HEK293 (cell line): ENCODE data around the gene ZNF786.
"Not testable (repeated sequence)": the region's sequence is repeated elsewhere in the genome, so short reads cannot be mapped to it uniquely, and the experiment has no call there.

Experiments
- CTCF ChIA-PET: fragments of 350-600 bp; formaldehyde crosslinking; extraction: SDS; loops from one replicate; lab custom pipeline; 2021; ENCODE audit warnings: antibody characterized with exemption; lab: Yijun Ruan, JAX
- POLR2A ChIA-PET: fragments of 300-600 bp; formaldehyde crosslinking; extraction: SDS; loops from one replicate; lab custom pipeline; 2020; ENCODE audit warnings: antibody characterized with exemption, inconsistent platforms; lab: Yijun Ruan, JAX
- H3K27ac ChIP-seq: fragments of 200-500 bp; sonication (Bioruptor generic); 2 replicates; pipeline ENCODE4 v1.5.1; 2014; ENCODE audit warnings: low read depth, low read length, control low read depth, inconsistent platforms; ENCODE audit errors: extremely low read depth
- H3K36me3 ChIP-seq, 2 experiments: fragments of 200-500 bp in 1 of 2; sonication (Bioruptor generic) in 1 of 2; 1 replicate in 1 of 2; 2 replicates in 1 of 2; pipeline ENCODE4 v1.5.1; 2014 to 2017; ENCODE audit warnings: inconsistent platforms in 2 of 2, low read length in 2 of 2; ENCODE audit not compliant: control insufficient read depth in 2 of 2, insufficient read depth in 1 of 2
- H3K4me1 ChIP-seq: fragments of 200-500 bp; sonication (Bioruptor generic); 2 replicates; pipeline ENCODE4 v1.5.1; 2014; ENCODE audit warnings: mild to moderate bottlenecking, low read length, inconsistent platforms; ENCODE audit not compliant: control insufficient read depth, insufficient read depth
- H3K4me3 ChIP-seq: 2 replicates; pipeline ENCODE4 v1.5.1; 2011; ENCODE audit warnings: low read depth, mild to moderate bottlenecking, control low read depth, low read length, moderate library complexity
- H3K9me3 ChIP-seq: fragments of 200-500 bp; sonication (Bioruptor generic); 2 replicates; pipeline ENCODE4 v1.5.1; 2014; ENCODE audit warnings: low read depth, low read length, inconsistent platforms; ENCODE audit not compliant: control insufficient read depth, insufficient read depth
- PATZ1 ChIP-seq: fragments of 450-650 bp; formaldehyde crosslinking; IDR thresholded peaks from 2 replicates; pipeline ENCODE4 v1.5.1; 2016; ENCODE audit warnings: missing biosample characterization, missing genetic modification characterization
- RBAK ChIP-seq: fragments of 450-650 bp; formaldehyde crosslinking; IDR thresholded peaks from 2 replicates; pipeline ENCODE4 v1.5.1; 2016; ENCODE audit warnings: missing biosample characterization, missing genetic modification characterization
- SP3 ChIP-seq: fragments of 450-650 bp; formaldehyde crosslinking; IDR thresholded peaks from 2 replicates; pipeline ENCODE4 v1.5.1; 2016; ENCODE audit warnings: missing biosample characterization, missing genetic modification characterization
- TCF7L2 ChIP-seq: IDR thresholded peaks from 2 replicates; pipeline ENCODE4 v1.6.1; 2011; ENCODE audit warnings: low read depth, mild to moderate bottlenecking, inconsistent platforms, low read length, moderate library complexity, borderline replicate concordance
- YY1 ChIP-seq: fragments of 450-650 bp; formaldehyde crosslinking; IDR thresholded peaks from 2 replicates; pipeline ENCODE4 v1.5.1; 2018; ENCODE audit warnings: missing biosample characterization, missing genetic modification characterization
- ZBTB21 ChIP-seq: fragments of 450-650 bp; formaldehyde crosslinking; IDR thresholded peaks from 2 replicates; pipeline ENCODE4 v1.5.1; 2017; ENCODE audit warnings: missing biosample characterization, missing genetic modification characterization
- ZBTB49 ChIP-seq: fragments of 450-650 bp; formaldehyde crosslinking; IDR thresholded peaks from 2 replicates; pipeline ENCODE4 v1.5.1; 2016; ENCODE audit warnings: missing biosample characterization, missing genetic modification characterization, low read depth
- ZEB2 ChIP-seq: fragments of 450-650 bp; formaldehyde crosslinking; IDR thresholded peaks from 2 replicates; pipeline ENCODE4 v1.5.1; 2016; ENCODE audit warnings: missing biosample characterization, missing genetic modification characterization
- ZFHX2 ChIP-seq: fragments of 450-650 bp; formaldehyde crosslinking; conservative IDR thresholded peaks from 2 replicates; pipeline ENCODE4 v1.5.1; 2016; ENCODE audit warnings: missing biosample characterization, missing genetic modification characterization
- ZNF133 ChIP-seq: fragments of 450-650 bp; formaldehyde crosslinking; IDR thresholded peaks from 2 replicates; pipeline ENCODE4 v1.5.1; 2016; ENCODE audit warnings: missing biosample characterization, missing genetic modification characterization
- ZNF146 ChIP-seq: fragments of 450-650 bp; formaldehyde crosslinking; IDR thresholded peaks from 2 replicates; pipeline ENCODE4 v1.5.1; 2016; ENCODE audit warnings: missing biosample characterization, missing genetic modification characterization
- ZNF239 ChIP-seq: fragments of 450-650 bp; formaldehyde crosslinking; IDR thresholded peaks from 2 replicates; pipeline ENCODE4 v1.5.1; 2016; ENCODE audit warnings: missing biosample characterization, missing genetic modification characterization
- ZNF449 ChIP-seq: fragments of 450-650 bp; formaldehyde crosslinking; IDR thresholded peaks from 2 replicates; pipeline ENCODE4 v1.5.1; 2017; ENCODE audit warnings: missing biosample characterization, mild to moderate bottlenecking, missing genetic modification characterization, moderate library complexity
- ZNF623 ChIP-seq: fragments of 450-650 bp; formaldehyde crosslinking; IDR thresholded peaks from 2 replicates; pipeline ENCODE4 v1.5.1; 2016; ENCODE audit warnings: missing biosample characterization, missing genetic modification characterization
- ZNF843 ChIP-seq: fragments of 450-650 bp; formaldehyde crosslinking; IDR thresholded peaks from 2 replicates; pipeline ENCODE4 v1.5.1; 2016; ENCODE audit warnings: missing biosample characterization, missing genetic modification characterization
- ZSCAN16 ChIP-seq: fragments of 450-650 bp; formaldehyde crosslinking; IDR thresholded peaks from 2 replicates; pipeline ENCODE4 v1.5.1; 2016; ENCODE audit warnings: missing biosample characterization, missing genetic modification characterization
- TF ChIP-seq, protein P1 (sequence below): fragments of 450-650 bp; formaldehyde crosslinking; IDR thresholded peaks from 2 replicates; pipeline ENCODE4 v1.5.1; 2016; ENCODE audit warnings: missing biosample characterization, missing genetic modification characterization, low read depth
- TF ChIP-seq, protein P2 (sequence below): fragments of 450-650 bp; formaldehyde crosslinking; optimal IDR thresholded peaks from 2 replicates; pipeline ENCODE3; 2016; ENCODE audit warnings: missing biosample characterization, mild to moderate bottlenecking, missing genetic modification characterization

The ZNF786 gene

GRCh38 chr7:149043936-149044335 is 46.6 kb downstream of the ZNF786 start (continued):
- TF ChIP-seq ZNF449 (tag by site-specific recombination) (no peak), YY1 (no peak)

- ChIA-PET POLR2A (no interaction called here), CTCF (interaction anchor here (0.7 to 1.6 kb wide), 2 partner anchors 25 to 216 kb away, joined by 3 to 5 read pairs; no protein-coding TSS in a partner anchor)
- Histone ChIP-seq H3K36me3 (no peaks in the 10 kb centered on the region), H3K4me1 (no peaks in the 10 kb centered on the region), H3K4me3 (no peak overlapping the region), H3K9me3 (no peaks in the 10 kb centered on the region), H3K27ac (no peak overlapping the region)
- TF ChIP-seq SP3 (no peak), ZNF239 (tag by site-specific recombination) (no peak), ZNF133 (no peak), ZNF146 (tag by site-specific recombination) (no peak), ZEB2 (no peak), TCF7L2 (no peak), PATZ1 (no peak), ZSCAN16 (no peak), ZBTB21 (tag by site-specific recombination) (no peak), ZFHX2 (tag by site-specific recombination) (no peak), ZBTB49 (tag by site-specific recombination) (no peak), RBAK (tag by site-specific recombination) (no peak), ZNF843 (tag by site-specific recombination) (no peak), ZNF623 (tag by site-specific recombination) (no peak)
- TF ChIP-seq, protein P1, sequence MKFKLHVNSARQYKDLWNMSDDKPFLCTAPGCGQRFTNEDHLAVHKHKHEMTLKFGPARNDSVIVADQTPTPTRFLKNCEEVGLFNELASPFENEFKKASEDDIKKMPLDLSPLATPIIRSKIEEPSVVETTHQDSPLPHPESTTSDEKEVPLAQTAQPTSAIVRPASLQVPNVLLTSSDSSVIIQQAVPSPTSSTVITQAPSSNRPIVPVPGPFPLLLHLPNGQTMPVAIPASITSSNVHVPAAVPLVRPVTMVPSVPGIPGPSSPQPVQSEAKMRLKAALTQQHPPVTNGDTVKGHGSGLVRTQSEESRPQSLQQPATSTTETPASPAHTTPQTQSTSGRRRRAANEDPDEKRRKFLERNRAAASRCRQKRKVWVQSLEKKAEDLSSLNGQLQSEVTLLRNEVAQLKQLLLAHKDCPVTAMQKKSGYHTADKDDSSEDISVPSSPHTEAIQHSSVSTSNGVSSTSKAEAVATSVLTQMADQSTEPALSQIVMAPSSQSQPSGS (tag by site-specific recombination): no peak
- TF ChIP-seq, protein P2, sequence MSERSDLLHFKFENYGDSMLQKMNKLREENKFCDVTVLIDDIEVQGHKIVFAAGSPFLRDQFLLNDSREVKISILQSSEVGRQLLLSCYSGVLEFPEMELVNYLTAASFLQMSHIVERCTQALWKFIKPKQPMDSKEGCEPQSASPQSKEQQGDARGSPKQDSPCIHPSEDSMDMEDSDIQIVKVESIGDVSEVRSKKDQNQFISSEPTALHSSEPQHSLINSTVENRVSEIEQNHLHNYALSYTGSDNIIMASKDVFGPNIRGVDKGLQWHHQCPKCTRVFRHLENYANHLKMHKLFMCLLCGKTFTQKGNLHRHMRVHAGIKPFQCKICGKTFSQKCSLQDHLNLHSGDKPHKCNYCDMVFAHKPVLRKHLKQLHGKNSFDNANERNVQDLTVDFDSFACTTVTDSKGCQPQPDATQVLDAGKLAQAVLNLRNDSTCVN (tag by site-specific recombination): no peak
These were observed 49.2 kb downstream of the ZNF786 start for GRCh38 chr7:149041350-149041749.

DNA sequence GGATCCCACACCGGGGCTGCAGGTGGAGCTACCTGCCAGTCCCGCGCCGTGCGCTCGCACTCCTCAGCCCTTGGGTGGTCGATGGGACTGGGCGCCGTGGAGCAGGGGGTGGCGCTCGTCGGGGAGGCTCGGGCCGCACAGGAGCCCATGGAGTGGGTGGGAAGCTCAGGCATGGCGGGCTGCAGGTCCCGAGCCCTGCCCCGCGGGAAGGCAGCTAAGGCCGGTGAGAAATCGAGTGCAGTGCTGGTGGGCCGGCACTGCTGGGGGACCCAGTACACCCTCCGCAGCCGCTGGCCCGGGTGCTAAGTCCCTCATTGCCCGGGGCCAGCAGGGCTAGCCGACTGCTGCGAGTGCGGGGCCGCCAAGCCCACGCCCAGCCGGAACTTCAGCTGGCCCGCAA is 51.9 kb downstream of the ZNF786 start:
- not testable (repeated sequence) for H3K4me3 ChIP-seq, H3K4me1 ChIP-seq

More for the DNA sequence above, 51.9 kb downstream of the ZNF786 start:
- CTCF ChIA-PET: interaction anchor here (0.6 to 1.9 kb wide), 2 partner anchors 33 to 319 kb away, joined by 3 to 5 read pairs; no protein-coding TSS in a partner anchor
- H3K36me3 ChIP-seq, H3K27ac ChIP-seq, H3K9me3 ChIP-seq, POLR2A ChIA-PET: not testable (repeated sequence)
